ENCODE results near the gene PIGA.
"Not testable (repeated sequence)": the region's sequence is repeated elsewhere in the genome, so short reads cannot be mapped to it uniquely, and the experiment has no call there.

Gene PIGA

DNA sequence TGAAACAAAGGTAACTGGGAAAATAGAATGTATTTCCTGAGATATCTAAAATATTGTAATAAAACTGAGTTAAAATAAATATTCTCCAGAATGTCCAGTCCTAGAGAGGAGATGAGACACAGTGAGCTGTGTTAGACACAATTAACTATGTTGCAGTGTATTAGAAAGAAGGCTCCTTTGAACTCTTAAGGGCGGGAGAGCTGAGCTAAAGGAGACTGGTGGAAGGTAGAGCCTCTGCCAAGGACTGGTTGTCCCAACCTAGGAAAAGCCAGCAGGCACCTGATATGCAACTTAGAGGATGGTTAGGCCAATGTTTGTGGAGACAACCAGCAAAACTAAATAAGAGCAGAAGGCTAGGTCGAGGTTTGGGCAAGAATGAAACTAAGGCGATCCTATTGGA lies 24.2 kb downstream of the PIGA start:
- no peak overlapping the region for H3K4me3 ChIP-seq (ENCODE audit: low read depth, low read length)
- DNase-seq (ENCODE audit: low read depth): no peak
- TF ChIP-seq, protein P1, sequence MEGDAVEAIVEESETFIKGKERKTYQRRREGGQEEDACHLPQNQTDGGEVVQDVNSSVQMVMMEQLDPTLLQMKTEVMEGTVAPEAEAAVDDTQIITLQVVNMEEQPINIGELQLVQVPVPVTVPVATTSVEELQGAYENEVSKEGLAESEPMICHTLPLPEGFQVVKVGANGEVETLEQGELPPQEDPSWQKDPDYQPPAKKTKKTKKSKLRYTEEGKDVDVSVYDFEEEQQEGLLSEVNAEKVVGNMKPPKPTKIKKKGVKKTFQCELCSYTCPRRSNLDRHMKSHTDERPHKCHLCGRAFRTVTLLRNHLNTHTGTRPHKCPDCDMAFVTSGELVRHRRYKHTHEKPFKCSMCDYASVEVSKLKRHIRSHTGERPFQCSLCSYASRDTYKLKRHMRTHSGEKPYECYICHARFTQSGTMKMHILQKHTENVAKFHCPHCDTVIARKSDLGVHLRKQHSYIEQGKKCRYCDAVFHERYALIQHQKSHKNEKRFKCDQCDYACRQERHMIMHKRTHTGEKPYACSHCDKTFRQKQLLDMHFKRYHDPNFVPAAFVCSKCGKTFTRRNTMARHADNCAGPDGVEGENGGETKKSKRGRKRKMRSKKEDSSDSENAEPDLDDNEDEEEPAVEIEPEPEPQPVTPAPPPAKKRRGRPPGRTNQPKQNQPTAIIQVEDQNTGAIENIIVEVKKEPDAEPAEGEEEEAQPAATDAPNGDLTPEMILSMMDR (conservative IDR thresholded peaks at IDR 0.05; ENCODE audit: low read depth, low read length): no peak

DNA sequence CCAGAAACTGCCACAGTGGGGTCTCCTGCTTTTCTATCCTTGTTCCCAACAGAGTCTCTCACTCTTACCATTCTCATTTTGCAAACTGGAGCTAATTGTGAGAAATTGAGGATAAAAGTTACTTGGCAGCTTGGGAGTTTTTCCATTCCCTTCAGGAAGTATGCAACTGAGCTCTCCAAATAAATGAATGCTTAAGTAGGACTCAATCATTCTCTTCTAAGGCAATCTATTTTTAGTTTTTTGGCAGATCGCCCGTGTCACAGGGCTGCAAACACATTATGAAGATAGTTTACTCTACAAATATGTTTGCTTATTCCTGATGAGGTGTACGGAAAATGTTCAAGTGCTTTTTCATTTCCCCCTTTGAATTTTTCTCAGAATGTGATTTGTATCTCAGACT lies 25.2 kb downstream of the PIGA start:
- TF ChIP-seq, protein P1 (conservative IDR thresholded peaks at IDR 0.05; ENCODE audit: low read depth, low read length): no peak
- H3K4me3 ChIP-seq (ENCODE audit: low read depth, low read length): no peak overlapping the region
- peak; percentile 66 for DNase-seq (ENCODE audit: low read depth)

DNA sequence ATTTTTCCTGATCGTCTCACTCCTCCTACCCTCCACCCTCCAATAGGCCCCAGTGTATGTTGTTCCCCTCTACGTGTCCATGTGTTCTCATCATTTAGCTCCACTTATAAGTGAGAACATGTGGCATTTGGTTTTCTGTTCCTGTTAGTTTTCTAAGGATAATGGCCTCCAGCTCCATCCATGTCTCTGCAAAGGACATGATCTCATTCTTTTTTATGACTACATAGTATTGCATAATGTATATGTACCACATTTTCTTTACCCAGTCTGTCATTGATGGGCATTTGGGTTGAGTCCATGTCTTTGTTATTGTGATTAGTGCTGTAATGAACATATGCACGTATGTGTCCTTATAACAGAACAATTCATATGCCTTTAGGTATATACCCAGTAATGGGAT lies 29.4 kb downstream of the PIGA start:
- DNase-seq (ENCODE audit: low read depth); H3K4me3 ChIP-seq (ENCODE audit: low read depth, low read length): not testable (repeated sequence)

DNA sequence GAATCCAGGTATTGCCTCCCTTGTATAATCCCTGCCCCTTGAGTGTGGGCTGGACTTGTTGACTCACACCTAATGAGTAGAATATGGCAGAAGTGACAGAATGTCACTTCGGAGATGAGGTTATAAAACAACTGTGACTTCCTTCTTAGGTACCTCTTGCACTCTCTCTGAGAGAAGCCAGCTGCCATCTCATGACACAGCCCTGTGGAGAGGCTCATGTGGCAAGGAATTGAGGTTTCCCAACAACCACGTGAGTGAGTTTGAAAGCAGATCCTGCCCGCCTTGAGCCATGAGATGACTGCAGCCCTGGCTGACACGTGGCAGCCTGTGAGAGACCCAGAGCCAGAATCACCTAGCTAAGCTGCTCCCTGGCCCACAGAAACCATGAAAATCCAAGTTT lies 33.4 kb downstream of the PIGA start:
- no peak overlapping the region for H3K4me3 ChIP-seq (ENCODE audit: low read depth, low read length)

DNA sequence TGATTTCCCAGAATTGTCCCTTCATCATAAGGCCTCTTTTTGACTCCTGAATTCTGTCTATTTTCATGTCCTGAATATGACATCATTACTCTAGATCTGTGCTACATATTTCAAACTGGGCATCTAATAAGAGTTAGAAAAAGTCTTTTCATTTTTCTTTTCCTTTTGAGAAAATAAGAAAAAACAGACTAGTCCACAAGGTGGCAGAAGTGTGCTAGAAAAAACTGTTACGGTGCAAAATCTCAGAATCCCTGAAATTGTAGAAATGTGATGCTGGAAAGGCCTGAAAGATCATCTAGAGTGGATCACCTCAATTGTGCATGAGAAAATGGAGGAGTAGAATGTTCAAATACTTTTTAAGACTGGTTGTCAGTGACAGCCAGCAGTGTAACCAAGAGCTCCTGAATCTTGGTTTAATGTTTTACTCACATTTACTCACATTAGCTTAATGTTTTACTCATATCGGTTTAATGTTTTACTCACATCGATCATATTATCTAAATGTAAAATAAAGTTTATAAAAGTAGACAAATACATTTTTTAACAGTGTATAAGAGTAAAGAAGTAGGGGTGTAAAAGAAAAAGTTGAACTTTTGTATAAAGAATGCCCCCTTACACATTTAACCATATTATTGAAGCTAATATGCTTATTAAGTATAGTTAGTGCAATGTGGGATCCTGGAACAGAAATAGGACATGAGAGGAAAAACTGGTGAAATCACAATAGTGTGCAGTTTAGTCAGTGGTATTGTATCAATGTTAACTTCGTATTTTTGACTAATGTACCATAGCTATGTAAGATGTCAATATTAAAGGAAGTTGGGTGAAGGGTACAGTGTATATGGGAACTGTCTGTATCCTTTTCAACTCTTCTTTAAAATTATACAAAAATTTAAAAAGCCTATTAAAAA lies 35.1 kb downstream of the PIGA start:
- DNase-seq (ENCODE audit: low read depth): peak; percentile 38
- TF ChIP-seq, protein P1 (conservative IDR thresholded peaks at IDR 0.05; ENCODE audit: low read depth, low read length): peak; percentile 46
- H3K4me3 ChIP-seq (ENCODE audit: low read depth, low read length): no peak overlapping the region

More for the DNA sequence above, 33.4 kb downstream of the PIGA start:
- DNase-seq (ENCODE audit: low read depth): peak; percentile 27
- TF ChIP-seq, protein P1 (conservative IDR thresholded peaks at IDR 0.05; ENCODE audit: low read depth, low read length): no peak

DNA sequence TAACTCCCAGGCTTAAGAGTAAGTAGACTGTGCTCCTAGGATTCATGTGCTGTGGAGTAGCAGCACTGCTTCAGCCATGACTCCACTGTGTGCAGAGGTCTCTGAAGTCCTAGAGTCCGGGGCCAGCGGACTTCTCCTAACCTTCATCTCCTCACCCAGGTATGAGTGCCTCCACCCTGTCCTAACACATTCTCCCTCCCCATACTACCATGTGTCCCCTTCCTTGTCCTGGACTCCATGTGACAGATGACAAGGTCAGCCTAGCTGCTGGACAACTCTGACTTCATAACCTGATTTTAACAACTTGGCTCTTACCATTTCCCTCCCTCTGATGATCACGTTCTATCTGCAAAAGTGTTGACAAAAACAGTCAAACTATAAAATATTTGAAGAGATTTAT lies 36.5 kb downstream of the PIGA start:
- DNase-seq (ENCODE audit: low read depth): no peak
- TF ChIP-seq, protein P1 (conservative IDR thresholded peaks at IDR 0.05; ENCODE audit: low read depth, low read length): no peak
- no peak overlapping the region for H3K4me3 ChIP-seq (ENCODE audit: low read depth, low read length)

DNA sequence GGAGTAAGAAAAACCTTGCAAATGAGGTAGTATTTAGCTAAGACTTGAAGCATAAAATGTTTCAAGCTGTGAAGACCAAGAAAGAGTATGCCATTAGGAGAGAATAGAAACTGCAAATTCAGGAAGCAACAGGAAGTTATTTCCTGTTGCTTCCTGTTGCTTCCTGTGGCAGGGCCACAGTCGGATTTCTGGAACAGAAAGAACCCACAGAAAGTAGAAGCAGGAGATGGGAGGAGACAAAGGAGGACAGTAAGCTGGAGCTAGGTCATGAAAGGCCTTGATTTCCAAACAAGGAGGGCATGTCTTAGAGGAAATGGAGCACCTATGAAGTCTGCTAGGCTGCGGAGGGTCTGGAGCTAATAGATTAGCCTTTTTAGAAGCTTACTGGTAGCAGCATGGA lies 37.1 kb downstream of the PIGA start:
- TF ChIP-seq, protein P1 (conservative IDR thresholded peaks at IDR 0.05; ENCODE audit: low read depth, low read length): no peak
- H3K4me3 ChIP-seq (ENCODE audit: low read depth, low read length): no peak overlapping the region
- DNase-seq (ENCODE audit: low read depth): no peak

Measured in choroid plexus epithelial cell (primary cell).